ENCODE data around the gene BCR.
A peak's percentile ranks its signal among the peaks of the same experiment; 100 is the strongest.
"Not testable (repeated sequence)": the region's sequence is repeated elsewhere in the genome, so short reads cannot be mapped to it uniquely, and the experiment has no call there.

The BCR gene

GRCh38 chr22:23180301-23180892, at the start of gene BCR:
Gene BCR, plus strand, starts transcription at chr22:23180509. Its CDS starts 452 bp downstream, at chr22:23180961.
- DNase-seq: peak in 2 of 4 experiments; percentile 30 to 56

GRCh38 chr22:23130697-23131096, 49.6 kb upstream of the BCR start:
- no peak for DNase-seq

- no peak for DNase-seq
Observed at GRCh38 chr22:23131931-23132330, 48.4 kb upstream of the BCR start.

- DNase-seq: no peak
Observed at GRCh38 chr22:23132376-23133091, 47.8 kb upstream of the BCR start.

- DNase-seq: no peak
Observed at GRCh38 chr22:23133922-23134321, 46.4 kb upstream of the BCR start.

- DNase-seq: not testable (repeated sequence)
Observed at GRCh38 chr22:23136991-23137390, 43.3 kb upstream of the BCR start.

GRCh38 chr22:23137468-23137867, 42.8 kb upstream of the BCR start:
- DNase-seq: no peak

- no peak for DNase-seq
Observed at GRCh38 chr22:23137905-23138561, 42.3 kb upstream of the BCR start.

- no peak for DNase-seq
Observed at GRCh38 chr22:23138584-23139435, 41.5 kb upstream of the BCR start.

GRCh38 chr22:23140385-23140784, 39.9 kb upstream of the BCR start:
- DNase-seq: no peak

- no peak for DNase-seq
Observed at GRCh38 chr22:23142546-23143105, 37.7 kb upstream of the BCR start.

- no peak for DNase-seq
Observed at GRCh38 chr22:23143119-23143518, 37.2 kb upstream of the BCR start.

- no peak for DNase-seq
Observed at GRCh38 chr22:23144432-23144831, 35.9 kb upstream of the BCR start.

GRCh38 chr22:23144932-23145877, 35.1 kb upstream of the BCR start, which contains the start of gene RAB36:
Gene RAB36, plus strand, starts transcription at chr22:23145477. Its CDS starts 1,140 bp downstream, at chr22:23146617.
- DNase-seq: peak; percentile 40 to 74 (median 58)

- DNase-seq: no peak
Observed at GRCh38 chr22:23145878-23146470, 34.3 kb upstream of the BCR start.

- no peak for DNase-seq
Observed at GRCh38 chr22:23146478-23147205, 33.7 kb upstream of the BCR start.

- no peak for DNase-seq
Observed at GRCh38 chr22:23147617-23148387, 32.5 kb upstream of the BCR start.

- DNase-seq: no peak
Observed at GRCh38 chr22:23149743-23150238, 30.5 kb upstream of the BCR start.

- no peak for DNase-seq
Observed at GRCh38 chr22:23150762-23151161, 29.5 kb upstream of the BCR start.

All from activated naive CD4-positive, alpha-beta T cell (primary cell).